H1 (cell line): Measurements from ENCODE around the gene MAB21L3. TPM values are rescaled to one million over a fixed set of nuclear protein-coding genes. Genes with fewer than 3 reads are reported as not detected.

Source experiments
- CEBPB ChIP-seq: IDR thresholded peaks from 2 replicates; pipeline ENCODE4 v1.6.1; 2012; ENCODE audit warnings: low read depth, low read length
- MAFK ChIP-seq: IDR thresholded peaks from 2 replicates; pipeline ENCODE4 v1.6.1; 2012; ENCODE audit warnings: low read depth, mild to moderate bottlenecking, improper control_type of control experiment, low read length
- RBBP5 ChIP-seq: IDR thresholded peaks from 2 replicates; pipeline ENCODE4 v1.7.1; 2012; ENCODE audit warnings: low read depth, mild to moderate bottlenecking, inconsistent platforms, low read length, moderate library complexity, borderline replicate concordance
- polyA plus RNA-seq, 7 experiments: library from polyadenylated mRNA; depleted of rRNA in 3 of 7; stranded (reverse) in 5 of 7; unstranded in 2 of 7; fragments of >200 nt in 5 of 7; fragments of 200-250 nt in 2 of 7; gene quantifications; 1 replicate in 5 of 7; 2 replicates in 1 of 7; 4 replicates in 1 of 7; pipeline versions ENCODE4 v1.2.1 to v1.2.3, GENCODE V29; 2011 to 2013; ENCODE audit warnings: missing spikeins in 2 of 7, mixed read lengths in 2 of 7
- total RNA-seq: library from RNA; stranded (reverse); fragmentation: NEBNext Ultra II Directional; extraction: Animal tissue kit (Norgen Biotek cat#: 25700); gene quantifications from 2 replicates; pipeline ENCODE4 v1.2.1, GENCODE V29; 2021
- TF ChIP-seq, protein P1 (sequence below): IDR thresholded peaks from 2 replicates; pipeline ENCODE4 v1.6.1; 2011; ENCODE audit warnings: low read depth, mild to moderate bottlenecking, low read length; ENCODE audit not compliant: insufficient read depth

MAB21L3 gene
- total and polyA plus RNA-seq, 2 of the 8 experiments (the other 6 are each of a cell fraction or from before 2014, with no cell fraction given): not detected

- no peak for TF ChIP-seq CEBPB
- TF ChIP-seq, protein P1, sequence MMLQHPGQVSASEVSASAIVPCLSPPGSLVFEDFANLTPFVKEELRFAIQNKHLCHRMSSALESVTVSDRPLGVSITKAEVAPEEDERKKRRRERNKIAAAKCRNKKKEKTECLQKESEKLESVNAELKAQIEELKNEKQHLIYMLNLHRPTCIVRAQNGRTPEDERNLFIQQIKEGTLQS: no peak
- no peak for TF ChIP-seq RBBP5
- TF ChIP-seq MAFK: no peak
Measured at GRCh38 chr1:116172666-116173065, 61.5 kb downstream of the MAB21L3 start (continued).
